ENCODE results near the gene BRSK2.

DNA sequence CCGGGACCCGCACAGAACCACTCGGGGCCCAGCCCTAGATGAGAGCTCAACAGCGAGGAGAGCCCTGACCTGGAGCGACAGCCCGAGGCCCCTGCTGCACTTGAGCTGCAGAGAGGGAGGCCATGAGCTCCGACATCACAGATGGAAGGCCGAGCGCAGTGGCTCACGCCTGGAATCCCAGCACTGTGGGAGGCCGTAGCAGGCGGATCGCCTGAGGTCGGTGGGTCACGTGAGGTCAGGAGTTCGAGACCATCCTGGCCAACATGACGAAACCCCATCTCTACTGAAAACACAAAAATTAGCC, 13.8 kb upstream of the BRSK2 start:
- TF ChIP-seq, protein P1, sequence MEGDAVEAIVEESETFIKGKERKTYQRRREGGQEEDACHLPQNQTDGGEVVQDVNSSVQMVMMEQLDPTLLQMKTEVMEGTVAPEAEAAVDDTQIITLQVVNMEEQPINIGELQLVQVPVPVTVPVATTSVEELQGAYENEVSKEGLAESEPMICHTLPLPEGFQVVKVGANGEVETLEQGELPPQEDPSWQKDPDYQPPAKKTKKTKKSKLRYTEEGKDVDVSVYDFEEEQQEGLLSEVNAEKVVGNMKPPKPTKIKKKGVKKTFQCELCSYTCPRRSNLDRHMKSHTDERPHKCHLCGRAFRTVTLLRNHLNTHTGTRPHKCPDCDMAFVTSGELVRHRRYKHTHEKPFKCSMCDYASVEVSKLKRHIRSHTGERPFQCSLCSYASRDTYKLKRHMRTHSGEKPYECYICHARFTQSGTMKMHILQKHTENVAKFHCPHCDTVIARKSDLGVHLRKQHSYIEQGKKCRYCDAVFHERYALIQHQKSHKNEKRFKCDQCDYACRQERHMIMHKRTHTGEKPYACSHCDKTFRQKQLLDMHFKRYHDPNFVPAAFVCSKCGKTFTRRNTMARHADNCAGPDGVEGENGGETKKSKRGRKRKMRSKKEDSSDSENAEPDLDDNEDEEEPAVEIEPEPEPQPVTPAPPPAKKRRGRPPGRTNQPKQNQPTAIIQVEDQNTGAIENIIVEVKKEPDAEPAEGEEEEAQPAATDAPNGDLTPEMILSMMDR (IDR thresholded peaks at IDR 0.05) = no peak
- no peak for TF ChIP-seq POLR2A (IDR thresholded peaks at IDR 0.05)
